HG02571 (cell line): Measurements from ENCODE around the gene TPM2.

Source experiments
- ATAC-seq: cut with Tn5 transposase; IDR thresholded peaks from one replicate; pipeline ENCODE4 v1.9.1; 2021; ENCODE audit warnings: mild to moderate bottlenecking, moderate library complexity; ENCODE audit not compliant: unreplicated experiment

Gene TPM2

GRCh38 chr9:35679766-35680330 is 9.9 kb downstream of the TPM2 start:
- no peak for ATAC-seq

DNA sequence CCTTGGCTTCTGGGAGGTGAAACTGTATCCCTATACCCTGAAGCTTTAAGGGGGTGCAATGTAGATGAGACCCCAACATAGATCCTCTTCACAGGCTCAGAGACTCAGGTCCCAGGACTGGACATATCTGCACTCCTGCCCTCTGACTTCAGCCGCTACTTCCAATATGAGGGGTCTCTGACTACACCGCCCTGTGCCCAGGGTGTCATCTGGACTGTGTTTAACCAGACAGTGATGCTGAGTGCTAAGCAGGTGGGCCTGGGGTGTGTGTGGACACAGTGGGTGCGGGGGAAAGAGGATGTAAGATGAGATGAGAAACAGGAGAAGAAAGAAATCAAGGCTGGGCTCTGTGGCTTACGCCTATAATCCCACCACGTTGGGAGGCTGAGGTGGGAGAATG is 10.6 kb downstream of the TPM2 start:
- ATAC-seq: no peak

- ATAC-seq: no peak
Observed at GRCh38 chr9:35675732-35676392, 13.9 kb downstream of the TPM2 start.

- no peak for ATAC-seq
Observed at GRCh38 chr9:35675204-35675603, 14.5 kb downstream of the TPM2 start.

- no peak for ATAC-seq
Observed at GRCh38 chr9:35674025-35674361, 15.7 kb downstream of the TPM2 start.

DNA sequence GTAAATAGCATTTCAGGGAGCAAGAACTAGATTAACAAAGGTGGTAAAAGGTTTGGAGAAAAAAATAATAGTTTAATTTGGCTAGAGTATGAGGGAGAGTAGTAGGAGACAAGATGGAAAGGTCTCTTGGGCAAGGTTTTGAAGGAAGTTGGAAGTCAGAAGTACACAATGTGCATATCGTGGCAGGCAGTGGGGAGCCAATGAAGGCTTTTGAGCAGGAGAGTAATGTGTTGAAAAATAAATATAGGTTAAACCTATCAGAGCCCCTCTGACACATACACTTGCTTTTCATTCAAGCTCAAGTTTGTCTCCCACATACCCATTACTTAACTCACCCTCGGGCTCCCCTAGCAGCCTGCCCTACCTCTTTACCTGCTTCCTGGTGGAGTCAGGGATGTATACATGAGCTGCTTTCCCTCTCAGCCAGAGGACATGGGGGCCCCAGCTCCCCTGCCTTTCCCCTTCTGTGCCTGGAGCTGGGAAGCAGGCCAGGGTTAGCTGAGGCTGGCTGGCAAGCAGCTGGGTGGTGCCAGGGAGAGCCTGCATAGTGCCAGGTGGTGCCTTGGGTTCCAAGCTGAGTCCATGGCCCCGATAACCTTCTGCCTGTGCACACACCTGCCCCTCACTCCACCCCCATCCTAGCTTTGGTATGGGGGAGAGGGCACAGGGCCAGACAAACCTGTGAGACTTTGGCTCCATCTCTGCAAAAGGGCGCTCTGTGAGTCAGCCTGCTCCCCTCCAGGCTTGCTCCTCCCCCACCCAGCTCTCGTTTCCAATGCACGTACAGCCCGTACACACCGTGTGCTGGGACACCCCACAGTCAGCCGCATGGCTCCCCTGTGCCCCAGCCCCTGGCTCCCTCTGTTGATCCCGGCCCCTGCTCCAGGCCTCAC is 16.3 kb downstream of the TPM2 start, which contains the start of gene CA9:
Gene CA9 (plus strand): TSS at position 797 of the 893 bp plus-strand sequence. CDS start 32 bp downstream, at position 829.
- ATAC-seq: no peak

- no peak for ATAC-seq
Observed at GRCh38 chr9:35669331-35670145, 20.2 kb downstream of the TPM2 start.

GRCh38 chr9:35667939-35668338 is 21.8 kb downstream of the TPM2 start:
- no peak for ATAC-seq

GRCh38 chr9:35666549-35666948 is 23.2 kb downstream of the TPM2 start:
- ATAC-seq: no peak

DNA sequence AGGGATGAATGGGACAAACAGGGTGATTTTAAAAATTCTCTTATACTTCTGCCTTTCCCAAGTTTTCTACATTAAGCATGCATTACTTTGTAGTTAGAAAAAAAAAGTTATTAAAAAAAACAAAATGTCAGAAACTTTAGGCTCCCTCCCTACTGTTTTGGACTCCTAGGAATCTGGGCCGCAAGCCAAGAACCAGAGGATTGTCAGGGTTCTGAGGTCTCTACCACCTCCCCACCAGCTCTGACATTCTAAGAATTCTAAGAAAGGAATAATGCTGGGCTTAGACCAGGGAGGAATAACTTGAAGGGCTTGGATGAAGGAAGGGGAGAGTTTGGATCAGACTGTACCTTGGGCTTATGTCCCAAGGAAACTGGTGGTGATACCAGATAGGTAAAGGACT is 23.7 kb downstream of the TPM2 start:
- no peak for ATAC-seq

- no peak for ATAC-seq
Observed at GRCh38 chr9:35665471-35665818, 24.3 kb downstream of the TPM2 start.

- ATAC-seq: peak; percentile 57
Observed at GRCh38 chr9:35664531-35665470, 24.9 kb downstream of the TPM2 start, which contains the start of gene ARHGEF39. Gene ARHGEF39, minus strand, starts transcription at chr9:35665195. Its CDS starts 26 bp downstream, at chr9:35665169.

GRCh38 chr9:35662437-35662836 is 27.3 kb downstream of the TPM2 start:
- ATAC-seq: no peak

DNA sequence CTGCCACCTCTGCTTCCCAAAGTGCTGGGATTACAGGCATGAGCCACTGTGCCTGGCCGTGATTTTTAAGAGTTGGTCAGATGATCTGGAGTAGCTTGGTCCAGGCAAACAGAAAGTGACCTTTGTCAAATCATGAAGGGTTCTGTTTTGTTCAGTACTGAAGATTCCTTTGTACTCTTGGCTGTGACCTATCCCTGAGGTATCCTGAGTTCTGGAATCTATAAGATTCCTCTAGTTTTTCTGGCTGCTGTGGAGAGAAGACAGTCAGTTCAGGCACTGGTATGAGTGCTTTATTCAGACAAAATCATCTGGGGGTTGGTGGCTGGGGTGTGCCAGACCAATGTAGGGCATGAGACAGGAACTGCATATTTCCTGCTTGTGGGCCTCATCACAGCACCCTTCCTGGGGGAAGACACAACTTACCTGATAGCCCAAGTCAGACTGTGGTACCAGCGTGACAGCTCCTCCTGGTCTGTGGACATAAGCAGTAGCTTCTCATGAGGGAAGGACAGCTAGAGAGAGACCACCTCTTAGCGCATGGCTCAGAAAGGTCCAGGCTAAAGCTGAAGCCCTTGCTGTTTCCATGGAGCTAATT is 27.9 kb downstream of the TPM2 start:
- ATAC-seq: no peak

DNA sequence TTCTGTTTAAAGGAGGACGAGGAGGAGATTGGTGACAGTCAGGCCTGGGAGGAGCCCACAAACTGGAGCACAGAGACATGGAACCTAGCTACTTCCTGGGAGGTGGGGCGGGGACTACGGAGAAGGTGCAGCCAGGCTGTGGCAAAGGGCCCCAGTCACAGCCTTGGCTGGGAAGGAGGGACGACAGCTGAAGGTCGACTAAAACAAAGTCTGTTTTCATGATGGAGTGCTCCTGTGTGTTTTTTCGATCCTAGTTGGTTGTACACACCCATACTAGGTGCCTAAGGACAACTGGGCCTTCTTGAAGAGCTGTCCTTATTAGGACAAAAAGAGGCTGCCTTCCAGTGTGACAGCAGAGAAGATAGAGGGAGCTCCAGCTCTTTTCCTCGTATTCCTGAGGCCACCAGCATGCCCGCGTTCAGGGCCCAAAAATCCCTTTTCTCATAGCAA is 28.7 kb downstream of the TPM2 start:
- ATAC-seq: no peak

- no peak for ATAC-seq
Observed at GRCh38 chr9:35659340-35659739, 30.4 kb downstream of the TPM2 start.

- no peak for ATAC-seq
Observed at GRCh38 chr9:35658968-35659220, 30.8 kb downstream of the TPM2 start.

DNA sequence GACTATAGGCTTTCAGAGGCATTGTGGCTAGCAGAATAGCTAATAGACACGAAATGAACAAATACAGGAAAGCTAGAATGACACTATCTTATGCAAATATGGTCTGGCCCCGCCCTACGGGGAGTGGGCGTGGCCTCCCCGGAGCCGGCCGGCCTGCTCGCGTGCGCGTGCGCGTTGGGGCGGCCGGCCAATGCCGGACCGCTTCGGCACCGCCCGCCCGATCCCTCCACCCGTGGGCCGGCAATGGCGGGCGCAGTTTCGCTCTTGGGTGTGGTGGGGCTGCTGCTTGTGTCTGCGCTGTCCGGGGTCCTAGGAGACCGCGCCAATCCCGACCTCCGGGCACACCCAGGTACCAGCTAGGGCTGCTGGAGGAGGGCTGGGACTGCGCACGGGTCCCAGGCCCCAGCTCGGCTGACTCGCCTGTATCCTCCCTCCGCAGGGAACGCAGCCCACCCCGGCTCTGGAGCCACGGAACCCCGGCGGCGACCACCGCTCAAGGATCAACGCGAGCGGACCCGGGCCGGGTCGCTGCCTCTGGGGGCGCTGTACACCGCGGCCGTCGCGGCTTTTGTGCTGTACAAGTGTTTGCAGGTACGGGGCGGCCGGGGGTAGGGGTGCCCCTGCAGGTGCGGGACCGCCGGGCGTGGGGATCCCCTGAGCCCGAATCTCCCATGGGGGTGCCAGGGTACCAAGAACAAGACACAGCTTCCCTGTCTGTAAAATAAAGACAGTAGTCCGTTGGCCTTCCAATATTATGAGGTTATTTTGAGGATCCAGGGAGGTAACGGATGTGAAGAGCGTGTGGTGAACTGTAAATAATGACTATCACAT is 31.4 kb downstream of the TPM2 start, which contains the start of gene CCDC107:
Gene CCDC107 (plus strand): TSS at position 156 of the 831 bp plus-strand sequence. CDS start 88 bp downstream, at position 244.
- peak; percentile 50 for ATAC-seq
